Fibroblast of peridontal ligament (primary cell): ENCODE data around the gene IRGC.
A peak's percentile ranks its signal among the peaks of the same experiment; 100 is the strongest.

ENCODE experiments used
- DNase-seq: peaks from one replicate; pipeline ENCODE4 v3.0.0-alpha.2; 2010; ENCODE audit errors: extremely low read depth

The IRGC gene

DNA sequence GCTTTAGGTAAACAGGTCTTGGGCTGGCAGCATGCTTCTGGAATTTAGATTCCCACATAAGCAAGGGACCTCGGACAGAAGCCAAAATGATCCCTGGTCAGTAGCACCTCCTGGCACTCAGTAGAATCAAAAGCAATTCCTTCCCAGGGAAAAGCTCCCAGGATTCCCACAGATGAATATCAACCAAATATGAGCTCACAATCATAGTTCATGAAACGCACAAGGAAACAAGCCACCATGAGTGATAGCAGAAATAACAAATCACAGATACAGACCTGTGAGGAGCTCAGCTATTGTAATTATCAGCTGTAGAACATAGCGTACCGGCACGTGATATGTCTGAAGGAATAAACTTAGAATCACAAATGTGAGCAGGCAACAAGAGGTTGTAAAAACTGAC is 24.1 kb upstream of the IRGC start:
- no peak for DNase-seq

DNA sequence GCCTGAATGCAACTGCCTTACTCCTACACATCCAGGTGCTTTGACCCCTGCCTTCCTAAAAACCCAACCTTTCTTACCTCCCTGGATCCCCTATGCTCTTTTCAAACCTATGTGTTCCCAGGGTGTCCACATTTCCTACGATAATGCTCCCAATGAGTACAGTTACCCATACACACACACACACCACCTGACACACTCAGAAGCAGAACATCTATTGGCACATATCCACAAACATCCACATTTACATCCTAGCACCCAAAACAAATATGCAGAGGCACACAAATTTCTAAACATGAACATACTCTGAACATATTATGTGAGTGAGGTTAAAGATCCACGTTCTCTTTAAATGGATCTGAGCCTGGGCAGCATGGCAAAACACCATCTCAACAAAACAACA is 23.5 kb upstream of the IRGC start:
- no peak for DNase-seq

DNA sequence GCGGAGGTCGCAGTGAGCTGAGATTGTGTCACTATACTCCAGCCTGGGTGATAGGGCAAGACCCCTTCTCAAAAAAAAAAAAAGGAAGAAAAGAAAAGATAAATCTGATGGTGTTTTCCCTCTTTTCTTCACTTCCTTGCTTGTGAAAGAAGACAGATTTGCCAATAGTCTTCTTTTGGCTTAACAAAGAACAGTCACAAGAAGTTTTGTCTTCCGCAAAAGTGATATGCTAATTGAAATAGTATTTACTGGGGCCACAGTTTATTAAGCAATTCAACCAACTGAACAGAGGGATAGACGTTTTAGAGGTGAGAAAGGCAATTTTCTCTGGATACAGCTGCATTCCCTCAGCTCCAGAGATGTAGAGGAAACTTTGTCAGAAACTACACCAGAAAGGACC is 23.0 kb upstream of the IRGC start:
- no peak for DNase-seq

DNA sequence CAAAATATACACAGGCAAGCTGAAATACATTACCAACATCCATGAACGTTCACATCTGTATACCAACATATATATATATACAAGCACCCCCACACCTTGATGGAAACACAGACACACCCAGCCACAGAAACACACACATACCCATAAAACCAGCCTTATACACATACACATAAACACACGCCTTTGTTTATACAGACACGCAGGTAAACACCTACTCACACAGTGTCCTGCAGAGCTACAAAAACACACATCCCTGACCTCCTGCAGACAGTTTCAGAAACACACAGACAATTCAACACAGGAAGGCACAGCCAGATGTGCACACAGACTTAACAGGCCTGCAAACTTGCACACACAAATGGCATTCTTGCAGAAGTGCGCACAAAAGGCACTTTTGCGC is 21.3 kb upstream of the IRGC start:
- DNase-seq = no peak

- no peak for DNase-seq
Observed at GRCh38 chr19:43695985-43696704, 19.7 kb upstream of the IRGC start.

- no peak for DNase-seq
Observed at GRCh38 chr19:43697295-43697694, 18.6 kb upstream of the IRGC start.

GRCh38 chr19:43699506-43700394 is 16.1 kb upstream of the IRGC start:
- DNase-seq = peak; percentile 31

DNA sequence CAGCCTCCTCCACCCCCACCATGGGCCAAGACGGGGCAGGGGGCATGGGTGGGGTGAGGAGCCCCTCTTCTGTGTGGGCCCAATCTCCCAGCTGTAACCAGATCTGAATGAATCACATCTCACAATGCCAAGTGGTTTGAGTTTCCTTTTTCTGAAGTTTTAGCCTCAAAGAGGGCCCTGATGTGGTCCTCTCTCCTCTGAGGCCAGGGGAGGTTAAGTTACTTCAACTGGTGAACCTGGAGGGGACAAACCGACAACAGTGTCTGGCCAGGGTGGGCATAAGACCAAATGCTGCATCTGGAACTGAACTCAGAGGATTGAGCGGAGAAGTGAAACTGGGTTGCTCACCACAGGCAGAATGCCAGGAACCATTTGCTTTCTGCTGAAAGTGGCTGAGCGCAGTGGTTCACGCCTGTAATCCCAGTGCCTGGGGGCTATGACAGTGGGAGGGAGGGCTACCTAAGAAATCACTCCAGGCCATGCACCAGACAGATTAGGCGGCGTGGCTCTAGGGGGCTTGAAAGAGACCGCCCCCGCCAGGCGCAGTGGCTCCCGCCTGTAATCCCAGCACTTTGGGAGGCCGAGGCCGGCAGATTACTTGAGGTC is 15.4 kb upstream of the IRGC start:
- peak; percentile 88 for DNase-seq

- DNase-seq = no peak
Observed at GRCh38 chr19:43704002-43704705, 11.7 kb upstream of the IRGC start.

- DNase-seq = no peak
Observed at GRCh38 chr19:43705729-43706128, 10.1 kb upstream of the IRGC start.

- DNase-seq = no peak
Observed at GRCh38 chr19:43707158-43707712, 8.6 kb upstream of the IRGC start.

- no peak for DNase-seq
Observed at GRCh38 chr19:43708716-43709115, 7.2 kb upstream of the IRGC start.

GRCh38 chr19:43711751-43712355 is 4.0 kb upstream of the IRGC start:
- DNase-seq = no peak

- DNase-seq = no peak
Observed at GRCh38 chr19:43713208-43713607, 2.7 kb upstream of the IRGC start.

- no peak for DNase-seq
Observed at GRCh38 chr19:43718627-43719377, 2.9 kb downstream of the IRGC start.

DNA sequence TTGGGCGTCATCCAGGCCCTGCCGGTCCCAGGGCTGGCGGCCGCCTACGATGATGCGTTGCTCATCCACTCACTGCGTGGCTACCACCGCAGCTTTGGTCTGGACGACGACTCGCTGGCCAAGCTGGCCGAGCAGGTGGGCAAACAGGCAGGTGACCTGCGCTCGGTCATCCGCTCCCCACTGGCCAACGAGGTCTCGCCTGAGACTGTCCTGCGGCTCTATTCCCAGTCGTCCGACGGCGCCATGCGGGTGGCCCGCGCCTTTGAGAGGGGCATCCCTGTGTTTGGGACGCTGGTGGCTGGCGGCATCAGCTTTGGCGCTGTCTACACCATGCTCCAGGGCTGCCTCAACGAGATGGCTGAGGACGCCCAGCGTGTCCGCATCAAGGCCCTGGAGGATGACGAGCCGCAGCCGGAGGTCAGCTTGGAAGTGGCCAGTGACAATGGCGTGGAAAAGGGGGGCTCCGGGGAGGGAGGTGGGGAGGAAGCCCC is 3.5 kb downstream of the IRGC start:
- no peak for DNase-seq

- no peak for DNase-seq
Observed at GRCh38 chr19:43719918-43720317, 4.0 kb downstream of the IRGC start.

- no peak for DNase-seq
Observed at GRCh38 chr19:43720936-43721335, 5.1 kb downstream of the IRGC start.

DNA sequence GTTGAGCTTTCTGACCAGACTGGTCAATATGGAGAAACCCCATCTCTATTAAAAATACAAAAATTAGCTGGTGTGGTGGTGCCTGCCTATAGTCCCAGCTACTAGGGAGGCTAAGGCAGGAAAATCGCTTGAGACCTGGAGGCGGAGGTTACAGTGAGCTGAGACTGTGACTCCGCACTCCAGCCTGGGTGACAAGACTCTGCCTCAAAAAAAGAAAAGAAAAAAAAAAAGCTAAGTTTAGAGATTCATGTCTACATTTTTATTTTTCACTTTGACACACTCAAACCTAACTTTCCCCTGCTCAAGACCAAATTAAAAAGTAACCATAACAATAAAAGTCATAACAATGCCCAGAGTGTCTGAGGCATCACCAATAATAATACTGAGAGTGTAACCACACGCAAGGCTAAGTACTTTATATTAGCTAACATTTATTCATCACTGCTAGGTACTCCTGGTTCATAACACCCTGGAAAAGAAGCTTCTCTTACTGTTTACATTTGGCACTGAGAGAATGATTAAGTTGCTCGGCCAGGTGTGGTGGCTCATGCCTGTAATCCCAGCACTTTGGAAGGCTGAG is 5.7 kb downstream of the IRGC start:
- DNase-seq = no peak

DNA sequence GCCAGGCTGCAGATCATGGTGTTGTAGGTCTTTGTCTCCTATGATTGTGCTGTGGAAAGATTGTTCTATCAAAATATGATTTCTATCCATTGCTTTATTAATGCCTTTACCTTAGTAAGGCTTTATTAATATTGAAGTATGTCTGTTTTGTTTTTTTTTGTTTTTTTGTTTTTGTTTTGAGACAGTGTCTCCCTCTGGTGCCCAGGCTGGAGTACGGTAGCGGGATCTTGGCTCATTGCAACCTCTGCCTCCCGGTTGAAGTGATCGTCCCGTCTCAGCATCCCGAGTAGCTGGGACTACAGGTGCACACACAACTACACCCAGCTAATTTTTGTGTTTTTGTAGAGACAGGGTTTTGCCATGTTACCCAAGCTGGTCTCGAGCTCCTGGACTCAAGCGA is 7.7 kb downstream of the IRGC start:
- peak; percentile 15 for DNase-seq
